Panc1 (cell line): ENCODE results near the gene CD101. TPM values are rescaled to one million over a fixed set of nuclear protein-coding genes. Genes with fewer than 3 reads are reported as not detected.

ENCODE experiments used
- ATAC-seq: fragments of 200-7000 bp; cut with Tn5 transposase; 2 replicates; pipeline ENCODE4 v1.9.1; 2020; ENCODE audit warnings: mild to moderate bottlenecking, moderate library complexity
- BruUV-seq: library from RNA; stranded (reverse); fragments of 400-500 nt; replicated peaks from 2 replicates; lab custom pipeline; 2021; lab: Mats Ljungman, UMichigan
- CTCF ChIA-PET: fragments of 300-600 bp; sonication (Branson Sonifier 250); formaldehyde crosslinking; loops from one replicate; lab custom pipeline; 2022; ENCODE audit warnings: antibody characterized with exemption; lab: Charles Lee
- POLR2A ChIA-PET: fragments of 300-600 bp; sonication (Branson Sonifier 250); formaldehyde crosslinking; loops from one replicate; lab custom pipeline; 2022; ENCODE audit warnings: antibody characterized with exemption; lab: Charles Lee
- DNase-seq: peaks from one replicate; pipeline ENCODE4 v3.0.0-alpha.2; 2010; ENCODE audit warnings: low read depth, low spot score
- H3K27ac ChIP-seq: 2 replicates; pipeline ENCODE4 v1.5.1; 2011; ENCODE audit warnings: mild to moderate bottlenecking, low read length, inconsistent platforms
- H3K27me3 ChIP-seq: fragments of 200-500 bp; sonication (Bioruptor generic); 2 replicates; pipeline ENCODE4 v1.6.0; 2014; ENCODE audit warnings: low read length, inconsistent platforms; ENCODE audit not compliant: control insufficient read depth, insufficient read depth
- H3K36me3 ChIP-seq: fragments of 200-500 bp; sonication (Bioruptor generic); 2 replicates; pipeline ENCODE4 v1.5.1; 2014; ENCODE audit warnings: inconsistent platforms, mild to moderate bottlenecking, low read length, moderate library complexity; ENCODE audit not compliant: control insufficient read depth, insufficient read depth
- H3K4me1 ChIP-seq: 2 replicates; pipeline ENCODE4 v1.5.1; 2011; ENCODE audit warnings: inconsistent platforms, mild to moderate bottlenecking, low read length, moderate library complexity; ENCODE audit not compliant: control insufficient read depth, insufficient read depth
- H3K4me3 ChIP-seq, 2 experiments: 2 replicates each; pipeline ENCODE4 v1.5.1; 2011 to 2012; ENCODE audit warnings: low read depth in 2 of 2, low read length in 2 of 2, mild to moderate bottlenecking in 2 of 2, inconsistent platforms in 1 of 2, moderate library complexity in 1 of 2
- H3K9me3 ChIP-seq: fragments of 200-500 bp; sonication (Bioruptor generic); 2 replicates; pipeline ENCODE4 v1.5.1; 2014; ENCODE audit warnings: low read depth, mild to moderate bottlenecking, inconsistent platforms, low read length, moderate library complexity; ENCODE audit not compliant: control insufficient read depth, insufficient read depth
- POLR2AphosphoS5 ChIP-seq: IDR thresholded peaks from 2 replicates; pipeline ENCODE4 v1.6.1; 2012; ENCODE audit warnings: mild to moderate bottlenecking, low read depth, low read length, moderate library complexity
- SIN3A ChIP-seq: IDR thresholded peaks from 2 replicates; pipeline ENCODE4 v1.6.1; 2012; ENCODE audit warnings: low read depth, mild to moderate bottlenecking, low read length, moderate library complexity, borderline replicate concordance; ENCODE audit not compliant: insufficient read depth
- TCF7L2 ChIP-seq: IDR thresholded peaks from 2 replicates; pipeline ENCODE4 v1.6.1; 2011; ENCODE audit warnings: mild to moderate bottlenecking, low read depth, low read length, inconsistent platforms
- in situ Hi-C: cut with HindIII; loops from 2 replicates; pipeline ENCODE4 v1.10.0; 2016; ENCODE audit warnings: low sequenced_read_pairs, low pct_unique_long_range_greater_than_20kb
- intact Hi-C: fragments of 100-400 bp; cut with micrococcal nuclease; formaldehyde crosslinking; loops from one replicate; pipeline ENCODE4 v1.10.0; 2022; ENCODE audit not compliant: unreplicated experiment
- total RNA-seq: library from RNA; stranded (reverse); gene quantifications from one replicate; pipeline ENCODE4 v1.2.1, GENCODE V29; 2021; ENCODE audit not compliant: unreplicated experiment
- TF ChIP-seq, protein P1 (sequence below): fragments of 450-650 bp; IDR thresholded peaks from 2 replicates; pipeline ENCODE4 v1.5.1; 2017; ENCODE audit warnings: mild to moderate bottlenecking
- TF ChIP-seq, protein P2 (sequence below), 2 experiments: IDR thresholded peaks; 2 replicates each; pipeline ENCODE4 v1.6.1; 2011 to 2012; ENCODE audit warnings: low read depth in 2 of 2, control low read depth in 1 of 2, low read length in 1 of 2, mild to moderate bottlenecking in 1 of 2, moderate library complexity in 1 of 2; ENCODE audit not compliant: insufficient read depth in 1 of 2

CD101 gene
- total RNA-seq, 1 experiment from 2014 or later = not detected

- Histone ChIP-seq H3K27ac (no peak overlapping the region), H3K36me3 (no peaks in the 10 kb centered on the region), H3K4me3 (no peak overlapping the region), H3K27me3 (peaks cover 2% of the 10 kb centered on the region), H3K4me1 (no peaks in the 10 kb centered on the region), H3K9me3 (no peaks in the 10 kb centered on the region)
- TF ChIP-seq SIN3A = no peak
- no peak for TF ChIP-seq TCF7L2
- TF ChIP-seq, protein P1, sequence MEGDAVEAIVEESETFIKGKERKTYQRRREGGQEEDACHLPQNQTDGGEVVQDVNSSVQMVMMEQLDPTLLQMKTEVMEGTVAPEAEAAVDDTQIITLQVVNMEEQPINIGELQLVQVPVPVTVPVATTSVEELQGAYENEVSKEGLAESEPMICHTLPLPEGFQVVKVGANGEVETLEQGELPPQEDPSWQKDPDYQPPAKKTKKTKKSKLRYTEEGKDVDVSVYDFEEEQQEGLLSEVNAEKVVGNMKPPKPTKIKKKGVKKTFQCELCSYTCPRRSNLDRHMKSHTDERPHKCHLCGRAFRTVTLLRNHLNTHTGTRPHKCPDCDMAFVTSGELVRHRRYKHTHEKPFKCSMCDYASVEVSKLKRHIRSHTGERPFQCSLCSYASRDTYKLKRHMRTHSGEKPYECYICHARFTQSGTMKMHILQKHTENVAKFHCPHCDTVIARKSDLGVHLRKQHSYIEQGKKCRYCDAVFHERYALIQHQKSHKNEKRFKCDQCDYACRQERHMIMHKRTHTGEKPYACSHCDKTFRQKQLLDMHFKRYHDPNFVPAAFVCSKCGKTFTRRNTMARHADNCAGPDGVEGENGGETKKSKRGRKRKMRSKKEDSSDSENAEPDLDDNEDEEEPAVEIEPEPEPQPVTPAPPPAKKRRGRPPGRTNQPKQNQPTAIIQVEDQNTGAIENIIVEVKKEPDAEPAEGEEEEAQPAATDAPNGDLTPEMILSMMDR = no peak
- TF ChIP-seq POLR2AphosphoS5 = no peak
- TF ChIP-seq, protein P2, sequence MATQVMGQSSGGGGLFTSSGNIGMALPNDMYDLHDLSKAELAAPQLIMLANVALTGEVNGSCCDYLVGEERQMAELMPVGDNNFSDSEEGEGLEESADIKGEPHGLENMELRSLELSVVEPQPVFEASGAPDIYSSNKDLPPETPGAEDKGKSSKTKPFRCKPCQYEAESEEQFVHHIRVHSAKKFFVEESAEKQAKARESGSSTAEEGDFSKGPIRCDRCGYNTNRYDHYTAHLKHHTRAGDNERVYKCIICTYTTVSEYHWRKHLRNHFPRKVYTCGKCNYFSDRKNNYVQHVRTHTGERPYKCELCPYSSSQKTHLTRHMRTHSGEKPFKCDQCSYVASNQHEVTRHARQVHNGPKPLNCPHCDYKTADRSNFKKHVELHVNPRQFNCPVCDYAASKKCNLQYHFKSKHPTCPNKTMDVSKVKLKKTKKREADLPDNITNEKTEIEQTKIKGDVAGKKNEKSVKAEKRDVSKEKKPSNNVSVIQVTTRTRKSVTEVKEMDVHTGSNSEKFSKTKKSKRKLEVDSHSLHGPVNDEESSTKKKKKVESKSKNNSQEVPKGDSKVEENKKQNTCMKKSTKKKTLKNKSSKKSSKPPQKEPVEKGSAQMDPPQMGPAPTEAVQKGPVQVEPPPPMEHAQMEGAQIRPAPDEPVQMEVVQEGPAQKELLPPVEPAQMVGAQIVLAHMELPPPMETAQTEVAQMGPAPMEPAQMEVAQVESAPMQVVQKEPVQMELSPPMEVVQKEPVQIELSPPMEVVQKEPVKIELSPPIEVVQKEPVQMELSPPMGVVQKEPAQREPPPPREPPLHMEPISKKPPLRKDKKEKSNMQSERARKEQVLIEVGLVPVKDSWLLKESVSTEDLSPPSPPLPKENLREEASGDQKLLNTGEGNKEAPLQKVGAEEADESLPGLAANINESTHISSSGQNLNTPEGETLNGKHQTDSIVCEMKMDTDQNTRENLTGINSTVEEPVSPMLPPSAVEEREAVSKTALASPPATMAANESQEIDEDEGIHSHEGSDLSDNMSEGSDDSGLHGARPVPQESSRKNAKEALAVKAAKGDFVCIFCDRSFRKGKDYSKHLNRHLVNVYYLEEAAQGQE (IDR thresholded peaks at IDR 0.05; ENCODE audit: insufficient read depth in 1 of 2, low read depth in 2 of 2, low read length in 1 of 2) = no peak
- in situ Hi-C loops (no loop called here), intact Hi-C loops (no loop called here)
- ChIA-PET CTCF (no interaction called here), POLR2A (no interaction called here)
- BruUV-seq = no TSS peak
- ATAC-seq = no peak
- no peak for DNase-seq
These were observed 16.1 kb downstream of the CD101 start for GRCh38 chr1:117017648-117018047.

DNA sequence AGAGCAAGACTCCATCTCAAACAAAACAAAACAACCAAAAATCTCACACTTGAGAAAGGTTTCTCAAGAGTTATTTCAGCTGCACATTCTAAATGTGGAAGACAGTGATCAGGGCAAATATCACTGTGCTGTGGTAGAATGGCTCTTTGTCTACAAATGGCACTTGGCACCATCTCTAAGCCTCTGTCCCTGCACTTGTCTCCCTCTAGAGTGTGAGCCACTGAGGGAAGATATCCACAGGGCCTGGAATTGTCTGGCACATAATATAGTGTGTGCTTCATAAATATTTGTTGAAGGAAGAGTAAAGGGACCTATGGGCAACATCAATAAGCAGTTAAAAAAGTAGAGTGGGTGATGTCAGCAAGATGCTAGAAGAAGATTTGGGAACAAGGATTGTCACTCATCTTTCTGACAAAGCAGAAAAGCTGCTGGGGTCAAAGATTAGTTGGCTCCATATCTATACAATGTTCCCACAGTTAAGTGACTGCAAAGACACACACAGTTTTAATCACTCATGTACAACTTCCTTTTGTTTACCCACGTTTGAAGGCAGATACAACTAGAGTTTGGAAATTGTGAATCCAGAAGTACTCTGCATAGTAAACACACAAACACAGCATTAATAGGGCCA lies 19.1 kb downstream of the CD101 start:
- DNase-seq (no peak), ATAC-seq (no peak)
- no peak overlapping the region for H3K4me3 ChIP-seq
- CTCF ChIA-PET = no interaction called here
- intact Hi-C loops = no loop called here
- no TSS peak for BruUV-seq
- POLR2A ChIA-PET = no interaction called here
- no peaks in the 10 kb centered on the region; the same call in none of the 2 replicates for H3K27me3 ChIP-seq
- H3K4me1 ChIP-seq = no peaks in the 10 kb centered on the region
- no peaks in the 10 kb centered on the region for H3K36me3 ChIP-seq
- in situ Hi-C loops = no loop called here
- no peaks in the 10 kb centered on the region for H3K9me3 ChIP-seq
- H3K27ac ChIP-seq = no peak overlapping the region
- TF ChIP-seq, protein P2 (IDR thresholded peaks at IDR 0.05; ENCODE audit: insufficient read depth in 1 of 2, low read depth in 2 of 2, low read length in 1 of 2) = no peak
- no peak for TF ChIP-seq POLR2AphosphoS5
- TF ChIP-seq, protein P1 = no peak
- TF ChIP-seq TCF7L2 = no peak
- no peak for TF ChIP-seq SIN3A
